Measurements from ENCODE around the gene DAPK2.
A peak's percentile ranks its signal among the peaks of the same experiment; 100 is the strongest.

The DAPK2 gene

DNA sequence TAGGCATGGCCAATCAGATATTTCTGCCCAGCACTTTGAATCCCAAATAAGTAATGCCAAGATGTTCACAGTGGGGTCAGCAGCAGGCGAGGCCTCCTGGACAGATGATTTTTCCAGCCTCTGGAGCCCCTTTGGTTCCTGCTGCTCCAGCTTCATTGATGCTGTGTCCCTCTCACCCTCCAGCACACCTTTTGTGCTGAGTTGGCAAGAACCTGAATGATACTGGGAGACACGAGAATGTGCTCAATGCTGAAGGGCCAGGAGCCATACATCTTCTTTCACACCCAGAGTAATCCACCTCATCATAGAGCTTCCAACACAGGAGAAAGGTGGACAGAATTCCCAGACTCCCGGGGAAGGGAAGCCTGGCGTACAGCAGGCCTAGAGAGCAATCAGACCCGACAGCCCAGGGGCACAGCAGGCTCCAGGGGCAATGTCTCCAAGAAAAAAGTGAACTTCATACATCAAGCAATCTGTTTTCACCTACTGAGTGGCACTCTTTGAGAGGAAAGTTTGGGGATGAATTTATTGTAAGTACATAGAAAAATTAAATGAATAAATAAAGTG lies 6.7 kb upstream of the DAPK2 start:
- no peak for DNase-seq

DNA sequence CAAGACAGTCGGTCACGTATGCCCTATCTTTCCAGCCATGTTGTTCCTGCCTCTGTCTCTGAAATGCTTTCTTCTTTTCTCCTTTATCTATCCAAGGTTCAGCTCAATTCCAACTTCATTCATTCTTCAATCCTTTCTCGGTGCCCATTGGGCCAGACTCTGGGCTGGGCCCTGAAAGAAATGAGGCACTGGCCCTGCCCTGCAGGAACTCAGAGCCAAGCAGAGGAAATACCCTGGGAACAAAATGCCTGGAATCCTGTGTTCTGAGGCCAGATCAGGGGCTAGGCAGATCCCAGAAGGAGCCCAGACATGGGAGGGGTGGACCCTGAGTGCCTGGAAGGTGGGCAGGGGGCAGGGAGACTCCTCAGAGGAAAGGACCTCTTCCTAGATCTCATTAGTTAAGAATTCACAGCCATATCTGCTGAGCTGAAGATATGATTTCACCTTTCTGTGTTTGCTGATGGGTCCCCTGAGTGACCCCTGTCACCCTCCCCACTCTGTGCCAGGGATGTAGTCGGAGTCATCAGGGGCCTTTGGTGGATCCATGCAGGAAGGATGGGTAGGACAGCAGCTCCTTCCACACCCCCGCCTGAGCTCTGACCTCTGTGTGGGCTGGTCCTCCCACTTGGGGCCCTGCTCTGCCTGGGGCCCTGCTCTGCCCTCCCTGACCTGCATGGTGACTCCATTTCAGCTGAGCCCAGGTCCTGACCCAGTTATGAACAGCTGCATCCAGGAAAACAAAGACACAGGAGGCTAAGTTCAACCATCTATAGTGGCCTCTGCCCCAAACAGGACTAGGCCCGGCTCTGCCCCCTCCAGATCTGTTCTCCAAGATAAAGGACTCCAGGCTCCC lies 5.3 kb upstream of the DAPK2 start:
- DNase-seq, result no peak

DNA sequence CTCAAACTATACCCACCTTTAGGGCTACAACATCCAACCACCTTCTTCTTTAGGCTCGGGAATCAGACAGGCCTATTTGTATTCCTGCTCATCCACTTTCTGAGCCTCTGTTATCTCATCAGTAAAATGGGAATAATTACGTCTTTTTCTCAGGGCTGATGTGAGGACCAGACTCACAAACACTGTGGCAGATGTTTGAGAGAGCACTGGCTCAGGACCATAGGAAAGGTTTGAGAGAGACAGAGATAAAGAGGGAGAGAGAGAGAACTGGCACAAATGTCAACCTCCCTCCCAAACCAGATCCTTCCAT lies 4.8 kb upstream of the DAPK2 start:
- DNase-seq, result no peak

DNA sequence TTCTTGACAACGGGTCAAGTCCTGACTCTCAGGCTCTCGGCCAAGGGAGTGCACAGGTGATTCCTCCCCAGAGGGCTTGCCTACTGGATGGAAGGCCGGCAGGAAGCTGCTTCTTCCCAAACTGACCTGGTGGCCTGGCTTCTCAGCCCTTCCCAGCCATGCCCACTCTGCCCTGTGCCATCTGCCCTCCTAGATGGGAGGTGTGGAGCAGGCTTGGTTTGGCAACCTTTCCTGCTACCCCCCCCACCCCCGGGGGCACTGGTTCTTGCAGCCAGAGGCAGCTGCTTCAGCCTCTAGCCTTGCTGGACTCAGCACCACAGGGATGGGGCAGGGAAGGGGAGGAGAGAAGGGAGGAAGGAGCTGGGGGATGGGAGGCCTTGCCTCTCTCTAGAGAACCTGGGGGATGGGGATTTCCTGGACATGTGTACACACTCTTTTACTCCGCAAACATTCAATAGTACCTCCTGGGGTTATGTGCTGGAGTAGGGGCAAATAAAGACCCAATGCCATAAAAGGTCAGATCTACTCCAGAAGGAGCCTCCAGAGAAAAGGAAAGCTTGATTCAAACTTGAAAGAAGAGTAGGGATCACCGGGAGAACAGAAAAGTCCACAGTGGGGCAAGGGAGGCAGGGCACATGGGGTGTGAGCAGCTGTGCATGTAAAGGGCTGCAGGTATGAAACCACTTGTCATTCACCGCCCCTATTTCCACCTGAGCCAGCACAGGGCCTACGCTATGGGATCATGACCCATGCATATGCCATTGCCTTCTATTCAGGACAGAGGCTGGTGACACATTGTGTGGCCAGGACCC lies 4.2 kb upstream of the DAPK2 start:
- peak; percentile 34 to 38 for DNase-seq

DNA sequence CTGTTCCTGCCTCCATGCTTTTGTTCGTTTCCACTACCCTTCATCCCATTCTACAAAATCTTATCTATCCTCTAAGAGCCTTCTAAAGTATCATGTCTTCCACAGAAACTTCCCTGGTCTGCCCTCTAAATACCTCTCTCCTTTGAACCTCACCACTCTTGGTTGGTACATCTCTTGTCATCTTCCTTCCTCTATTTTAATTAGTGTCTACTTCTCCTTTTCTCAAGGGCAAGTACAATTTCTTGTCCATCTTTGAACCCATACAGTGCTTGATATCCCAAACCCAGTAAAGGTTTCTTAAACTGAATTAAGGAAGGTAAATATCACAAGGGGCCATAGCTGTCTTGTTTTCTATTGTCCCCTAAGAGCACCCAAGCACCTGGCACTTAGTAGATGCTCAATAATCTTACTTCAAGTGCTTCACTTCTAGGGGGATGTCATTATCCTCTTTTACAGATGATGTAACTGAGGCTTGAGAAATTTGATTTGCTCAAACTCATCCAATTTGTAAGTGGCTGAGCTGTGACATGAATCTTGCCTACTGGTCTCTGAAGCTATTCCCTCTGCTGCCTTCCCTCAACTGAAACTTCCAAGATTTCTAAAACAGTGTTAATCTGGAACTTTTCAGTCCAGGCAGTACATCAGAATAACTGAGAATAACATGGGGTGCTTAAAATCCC lies 2.6 kb upstream of the DAPK2 start:
- DNase-seq, result no peak

DNA sequence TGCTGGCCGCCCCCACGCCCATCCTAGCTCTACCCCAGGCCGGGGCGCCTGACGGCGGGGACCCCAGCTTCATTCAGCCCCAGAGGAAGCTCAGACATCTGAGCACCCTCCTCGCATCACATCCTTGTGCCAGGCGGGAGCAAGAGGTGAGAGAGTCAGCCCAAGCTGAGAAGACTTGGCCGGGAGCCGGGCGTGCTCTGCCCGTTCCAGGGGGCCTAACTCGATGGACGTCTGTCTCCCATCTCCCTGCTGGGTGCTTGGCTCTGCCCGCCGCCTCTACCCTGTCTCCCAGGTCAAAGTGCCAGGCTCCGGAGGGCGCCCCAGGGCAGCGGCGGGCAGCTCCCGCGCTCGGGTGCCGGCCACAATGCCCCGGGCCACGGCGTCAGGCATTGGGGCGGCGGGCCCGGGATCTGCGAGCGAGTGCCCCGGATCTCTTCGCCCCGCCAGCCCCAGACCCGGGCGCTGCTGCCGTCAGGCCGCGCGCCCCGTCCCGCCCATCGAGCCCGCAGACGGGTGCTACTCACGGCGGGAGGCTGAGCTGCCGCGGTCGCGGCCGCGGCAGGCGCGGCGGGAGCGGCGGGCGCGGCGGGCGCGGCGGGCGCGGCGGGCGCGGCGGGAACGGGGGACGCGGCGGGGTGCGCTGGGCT lies 388 bp downstream of the DAPK2 start:
- DNase-seq, result no peak

DNA sequence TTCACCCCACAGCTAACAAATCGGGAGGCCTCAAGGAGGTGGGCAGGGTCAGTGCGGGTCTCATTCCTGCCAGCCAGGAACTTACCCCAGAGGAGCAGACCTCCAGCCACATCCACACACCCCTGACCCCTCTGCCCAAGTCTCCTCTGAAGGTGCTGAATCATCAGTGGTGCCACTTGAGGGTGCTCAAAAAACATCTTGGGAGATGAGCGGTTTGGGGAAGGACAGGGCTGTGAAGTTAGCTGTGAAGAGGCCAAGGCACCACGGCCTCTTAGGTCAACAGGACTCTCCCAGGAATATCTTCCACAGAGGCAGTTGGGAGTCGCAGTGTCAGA lies 1.2 kb downstream of the DAPK2 start:
- no peak for DNase-seq

DNA sequence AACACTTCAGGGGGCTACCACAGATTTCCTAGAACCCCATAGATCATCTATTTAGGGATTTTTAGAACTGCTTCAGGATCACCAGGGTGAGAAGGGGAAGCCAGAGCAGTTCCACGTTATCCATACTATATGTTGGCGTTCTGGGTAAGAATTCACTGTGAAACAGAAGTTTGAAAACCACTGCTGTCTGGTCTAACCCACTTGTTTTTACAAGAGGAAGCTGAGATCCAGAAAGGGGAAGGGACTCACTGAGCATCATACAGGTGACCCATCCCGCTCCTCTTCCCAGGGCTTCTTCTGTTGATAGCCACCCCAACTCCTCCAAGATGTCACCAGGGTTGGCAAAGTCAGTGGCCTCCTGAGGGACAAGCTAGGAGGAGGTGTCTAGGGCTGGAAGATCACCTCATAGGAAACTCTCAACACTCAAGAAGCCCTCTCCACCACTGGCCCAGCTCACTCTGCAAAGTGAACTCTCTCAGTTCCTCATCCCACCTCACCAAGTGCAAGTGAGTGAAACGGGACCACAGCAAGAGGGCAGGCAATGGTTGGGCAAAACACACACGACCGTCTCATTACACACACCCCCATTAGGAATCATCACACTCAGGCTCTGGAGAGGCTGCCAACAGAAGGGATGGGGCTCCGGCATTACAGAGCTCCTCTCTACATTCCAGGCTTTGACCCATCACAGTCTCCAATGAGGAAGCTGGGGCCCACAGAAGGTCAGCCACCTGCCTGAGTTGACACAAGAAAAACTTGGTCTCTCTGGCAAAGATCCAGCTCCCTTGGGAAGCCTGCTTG lies 1.8 kb downstream of the DAPK2 start:
- DNase-seq, result no peak

DNA sequence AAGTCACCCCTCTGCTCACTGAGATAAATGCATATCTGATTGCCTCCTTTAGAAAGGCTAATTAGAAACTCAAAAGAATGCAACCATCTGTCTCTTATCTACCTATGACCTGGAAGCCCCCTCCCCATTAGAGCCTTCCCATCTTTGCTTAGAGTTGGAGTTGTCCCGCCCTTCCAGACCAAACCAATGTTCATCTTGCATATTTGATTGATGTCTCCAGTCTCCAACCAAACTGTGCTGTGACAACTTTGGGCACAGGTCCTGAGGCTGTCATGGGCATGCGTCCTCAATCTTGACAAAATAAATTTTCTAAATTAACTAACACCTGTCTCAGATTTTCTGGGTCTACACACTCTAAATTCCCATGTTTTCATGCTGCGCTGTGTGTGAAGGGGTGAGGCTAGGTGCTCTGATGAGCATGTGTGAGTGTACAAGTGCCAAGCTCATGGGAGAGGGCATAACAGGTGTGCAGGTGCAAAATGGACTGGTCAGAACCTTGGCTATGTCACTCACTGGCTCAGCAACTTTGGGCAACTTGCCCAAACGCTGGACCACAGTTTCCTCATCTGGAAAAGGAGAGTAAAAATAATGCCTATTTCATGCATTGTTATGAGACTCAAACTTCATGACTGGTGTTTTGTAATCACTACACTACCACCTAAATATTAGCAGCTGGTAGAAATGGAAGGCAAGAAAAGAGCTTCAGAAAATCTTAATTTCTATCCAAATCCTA lies 7.2 kb downstream of the DAPK2 start:
- DNase-seq, result no peak

DNA sequence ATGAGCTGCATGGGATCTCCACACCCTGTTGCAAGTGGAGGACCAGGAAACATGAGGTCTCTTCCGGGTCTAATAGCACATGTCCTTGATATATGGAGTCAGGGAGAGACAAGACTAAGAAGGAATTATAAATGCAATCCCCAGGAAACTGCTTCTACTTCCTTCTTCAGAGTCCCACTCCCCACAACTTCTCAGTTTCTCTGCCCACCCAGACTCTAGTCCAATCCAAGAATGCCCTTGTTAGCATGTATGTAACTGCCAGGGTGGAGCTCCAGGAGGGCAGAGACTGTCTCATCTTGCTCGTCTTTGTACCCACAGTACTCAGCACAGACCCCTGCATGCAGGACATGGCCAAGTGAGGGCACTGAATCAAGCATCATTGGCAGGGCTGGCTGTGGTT lies 8.3 kb downstream of the DAPK2 start:
- no peak for DNase-seq

DNA sequence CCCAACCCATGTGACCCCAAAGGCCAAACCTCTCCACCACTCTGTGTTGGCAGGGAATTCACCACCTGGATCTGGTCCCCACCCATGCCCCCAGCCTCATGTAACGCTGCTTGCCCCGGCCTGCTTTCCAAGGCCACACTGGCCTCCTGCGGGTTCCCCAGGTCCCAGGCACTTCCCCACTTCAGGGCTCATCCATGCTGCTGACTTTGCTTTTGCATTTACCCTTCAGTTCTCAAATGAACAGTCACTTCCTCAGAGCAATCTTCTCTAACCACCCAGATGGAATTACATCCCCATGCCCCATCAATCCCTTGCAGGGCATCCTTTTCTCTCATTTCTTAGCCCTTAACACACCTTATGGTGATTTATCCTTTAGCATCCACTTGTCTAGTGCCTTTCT lies 9.2 kb downstream of the DAPK2 start:
- no peak for DNase-seq

DNA sequence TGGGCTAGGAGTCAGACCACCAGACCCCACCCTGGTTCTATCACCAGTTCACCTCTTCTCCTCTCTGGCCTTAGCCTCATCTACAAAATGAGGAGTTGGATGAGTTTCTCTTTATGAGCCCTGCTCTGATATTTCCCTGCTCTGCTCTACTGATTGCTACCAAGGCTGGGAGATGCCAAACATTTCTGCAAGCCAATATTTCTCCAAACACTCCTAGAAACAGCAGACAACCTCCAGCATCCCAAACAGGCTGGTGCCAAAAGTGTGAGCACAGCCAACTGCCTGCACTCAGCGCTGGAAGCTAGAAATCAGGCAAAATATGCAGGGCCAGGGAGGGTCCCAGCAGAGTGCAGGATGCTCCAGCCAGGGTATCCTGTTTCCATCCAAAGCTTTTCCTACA lies 10.8 kb downstream of the DAPK2 start:
- no peak for DNase-seq

DNA sequence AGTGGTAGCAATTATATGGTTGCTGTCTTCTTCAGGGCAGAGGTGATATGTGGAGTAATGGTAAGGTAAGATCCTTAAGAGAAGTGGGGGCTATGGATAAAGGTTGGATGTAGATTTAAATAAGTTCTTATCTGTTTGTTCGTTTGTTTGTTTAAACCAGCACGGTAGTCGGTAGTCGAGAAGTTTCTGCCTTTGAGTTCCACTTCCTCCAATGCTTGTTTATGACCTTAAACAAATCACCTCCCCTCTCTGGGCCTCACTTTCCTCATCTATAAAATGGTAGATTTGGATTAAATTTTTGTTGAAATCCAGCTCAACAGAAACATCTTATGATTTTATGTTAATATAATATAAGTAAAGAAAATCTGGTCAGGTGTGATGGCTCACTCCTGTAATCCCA lies 11.8 kb downstream of the DAPK2 start:
- DNase-seq, result no peak

DNA sequence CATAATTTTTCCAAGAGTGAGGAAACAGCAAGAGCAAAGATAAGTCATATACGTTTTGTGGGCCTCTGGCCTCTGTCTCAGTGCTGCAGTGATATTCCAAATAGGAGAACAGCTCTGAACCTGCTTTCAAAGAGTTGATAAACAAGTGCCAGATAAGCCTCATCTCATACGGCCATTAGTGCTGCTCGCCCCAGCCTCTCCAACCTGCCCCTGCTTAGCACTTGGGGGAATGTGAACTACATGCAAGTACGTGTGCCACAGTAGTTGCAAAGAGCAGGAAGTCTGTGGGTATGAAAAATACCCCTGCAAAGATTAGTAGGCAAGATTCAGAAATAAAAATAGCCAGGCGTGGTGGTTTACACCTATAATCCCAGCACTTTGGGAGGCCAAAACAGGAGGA lies 14.0 kb downstream of the DAPK2 start:
- DNase-seq, result no peak

DNA sequence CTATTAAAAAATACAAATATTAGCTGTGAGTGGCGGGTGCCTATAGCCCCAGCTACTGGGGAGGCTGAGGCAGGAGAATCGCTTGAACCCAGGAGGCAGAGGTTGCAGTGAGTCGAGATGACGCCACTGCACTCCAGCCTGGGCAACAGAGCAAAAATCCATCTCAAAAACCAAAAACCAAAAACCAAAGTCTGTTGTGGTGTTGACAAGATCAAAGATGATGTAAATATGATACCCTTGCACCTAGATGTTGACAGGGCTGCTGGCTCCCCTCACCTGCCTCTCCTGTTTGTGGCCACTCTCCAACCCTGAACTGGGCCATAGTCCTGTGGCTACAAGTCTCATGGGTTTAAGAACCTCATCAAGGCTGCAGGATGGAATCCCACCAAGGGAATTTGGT lies 16.2 kb downstream of the DAPK2 start:
- DNase-seq, result no peak

DNA sequence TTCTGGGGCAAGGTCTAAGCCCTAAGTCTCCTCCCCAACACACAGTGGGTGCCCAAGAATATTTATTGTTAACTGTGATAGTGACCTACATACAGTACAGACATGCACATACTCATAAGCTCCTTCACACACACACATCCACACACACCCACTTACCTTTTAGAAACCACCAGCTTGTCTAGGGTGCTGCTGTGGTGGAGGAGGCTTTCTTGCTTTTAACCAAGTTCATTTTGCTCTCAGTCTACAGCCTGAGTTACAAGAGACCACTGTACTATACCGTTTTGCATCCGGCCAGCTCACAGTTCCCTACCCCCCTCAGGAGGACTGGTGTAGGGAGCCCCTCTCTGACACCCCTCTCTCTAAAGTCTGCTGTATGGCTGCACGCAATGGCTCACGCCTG lies 16.7 kb downstream of the DAPK2 start:
- DNase-seq, result no peak

DNA sequence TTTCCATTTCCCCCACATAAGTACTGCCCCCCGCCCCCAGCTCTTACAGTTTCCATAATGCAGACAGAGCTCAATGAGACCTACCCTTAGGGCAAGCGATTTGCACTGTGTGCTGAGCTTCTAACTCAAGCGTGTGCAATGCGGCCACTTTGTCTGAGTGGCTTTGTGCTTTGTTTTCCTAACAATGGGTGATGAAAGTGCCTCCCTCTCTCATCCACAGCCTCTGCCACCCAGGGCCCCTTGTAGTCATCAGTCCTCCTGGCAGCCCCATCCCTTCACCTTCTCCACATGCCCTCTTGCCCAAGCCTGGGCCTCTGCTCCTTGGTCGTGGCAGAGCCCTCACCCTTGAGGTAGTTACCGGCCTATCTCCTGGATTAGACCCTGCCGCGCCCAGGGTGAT lies 17.2 kb downstream of the DAPK2 start:
- no peak for DNase-seq

DNA sequence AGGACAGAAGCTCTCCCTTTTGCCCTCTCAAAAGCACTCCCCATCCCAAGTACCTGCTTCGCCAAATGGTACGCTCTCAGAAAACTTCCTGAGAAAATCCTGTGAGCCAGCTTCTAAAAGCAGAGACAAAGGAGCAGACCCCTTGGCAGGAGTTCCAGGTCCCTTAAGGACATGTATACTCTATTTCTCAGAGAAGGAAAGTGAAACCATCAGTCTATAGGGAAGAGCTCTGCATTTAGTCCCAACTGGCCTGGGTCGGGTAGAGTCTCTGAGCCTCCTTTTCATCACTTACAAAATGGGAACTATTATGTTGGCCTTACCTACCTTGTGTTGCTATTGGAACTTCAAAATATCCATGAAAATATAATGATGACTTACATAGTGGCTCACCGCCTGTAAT lies 19.7 kb downstream of the DAPK2 start:
- no peak for DNase-seq

DNA sequence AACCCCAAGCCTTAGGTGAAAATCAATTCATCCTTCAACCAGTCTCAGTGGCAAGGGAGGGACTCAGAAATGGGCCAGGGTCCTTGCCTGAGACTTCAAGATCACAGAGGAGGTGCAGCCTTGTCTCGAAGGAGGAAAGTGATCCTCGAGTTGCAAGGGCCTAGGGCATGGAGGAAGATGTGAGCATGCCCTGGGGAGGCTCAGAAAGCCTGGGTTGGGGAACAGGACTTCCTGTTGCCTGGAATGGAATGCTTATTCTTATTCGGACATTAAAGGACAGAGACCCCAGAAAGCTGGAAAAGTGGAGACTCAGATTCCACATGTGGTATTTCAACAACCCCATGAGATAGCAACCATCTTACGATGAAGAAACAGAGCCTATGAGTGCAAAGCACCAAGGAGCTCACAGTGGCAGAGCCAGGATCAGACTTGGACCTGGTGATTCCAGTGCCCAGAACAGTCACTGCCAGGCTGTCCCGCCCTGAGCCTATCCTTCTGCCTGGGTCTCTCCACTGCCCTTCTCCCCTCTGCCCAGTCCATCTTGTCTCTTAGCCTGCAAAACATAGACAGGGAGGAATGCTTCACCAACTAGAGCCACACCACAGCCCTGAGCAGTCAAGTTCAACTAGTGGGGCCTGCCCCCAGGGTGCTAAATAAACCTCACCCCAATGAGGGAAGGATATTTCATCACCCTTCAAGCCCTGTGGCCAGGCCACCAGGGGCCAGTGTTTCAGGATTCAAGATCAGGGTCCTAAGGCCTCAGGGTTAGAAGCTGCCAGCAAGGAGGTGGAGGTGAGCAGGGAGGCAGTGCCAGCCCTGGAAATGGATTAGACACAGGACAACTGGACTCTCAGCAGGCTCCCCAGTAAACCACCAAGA lies 21.9 kb downstream of the DAPK2 start:
- no peak for DNase-seq

DNA sequence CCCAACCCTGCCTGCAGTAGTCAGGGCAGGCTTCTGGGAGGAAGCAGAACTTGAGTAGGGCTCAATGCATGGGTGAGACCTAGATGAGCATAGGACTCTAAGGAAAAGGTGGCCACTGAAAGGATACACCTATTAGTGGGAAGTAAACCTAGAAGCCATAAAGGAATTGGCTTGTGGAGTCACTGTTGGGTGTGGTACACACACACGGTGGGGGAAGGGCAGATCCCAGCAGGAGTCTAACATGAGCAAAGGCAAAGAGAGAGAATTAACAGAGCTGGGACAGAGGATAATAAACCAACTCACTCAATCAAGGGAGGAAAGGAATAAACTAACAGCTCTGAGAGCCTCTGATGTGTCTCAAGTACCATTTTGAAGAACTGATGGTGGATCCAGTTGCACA lies 23.1 kb downstream of the DAPK2 start:
- DNase-seq, result no peak

DNA sequence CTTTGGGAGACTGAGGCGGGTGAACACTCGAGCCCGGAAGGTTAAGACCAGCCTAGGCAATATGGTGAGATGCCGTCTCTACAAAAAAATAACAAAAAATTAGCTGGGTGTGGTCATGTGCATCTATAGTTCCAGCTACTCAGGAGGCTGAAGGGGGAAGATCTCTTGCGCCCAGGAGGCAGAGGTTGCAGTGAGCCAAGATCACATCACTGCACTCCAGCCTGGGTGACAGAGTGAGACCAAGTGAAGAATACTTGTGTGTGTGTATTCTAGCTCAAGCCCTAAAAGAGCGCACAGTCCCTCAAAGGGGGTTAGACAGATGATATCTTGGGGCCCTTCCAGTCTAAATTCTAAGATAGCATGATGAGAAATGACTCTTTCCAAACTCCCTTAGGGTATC lies 23.7 kb downstream of the DAPK2 start:
- no peak for DNase-seq

Data from NCI-H524 (cell line).